WTC11 (cell line): ENCODE data around the gene STXBP3. TPM values are rescaled to one million over a fixed set of nuclear protein-coding genes. Genes with fewer than 3 reads are reported as not detected.

ENCODE experiments used
- ARID4B ChIP-seq: sonication (generic); formaldehyde crosslinking; IDR thresholded peaks from 2 replicates; pipeline ENCODE4 v1.8.0; 2023; ENCODE audit warnings: missing genetic modification reagents, mild to moderate bottlenecking, borderline replicate concordance
- CBFB ChIP-seq: sonication (generic); formaldehyde crosslinking; IDR thresholded peaks from 2 replicates; pipeline ENCODE4 v1.8.1; 2022; ENCODE audit warnings: mild to moderate bottlenecking, low read depth, missing genetic modification reagents
- EMX1 ChIP-seq: fragments of 250-450 bp; sonication (Bioruptor Pico); IDR thresholded peaks from 2 replicates; pipeline ENCODE4 v1.8.0; 2021; ENCODE audit warnings: mild to moderate bottlenecking
- ERG ChIP-seq: fragments of 250-450 bp; sonication (Bioruptor Pico); IDR thresholded peaks from 2 replicates; pipeline ENCODE4 v1.8.0; 2021; ENCODE audit warnings: mild to moderate bottlenecking
- ESRRA ChIP-seq: sonication (generic); formaldehyde crosslinking; IDR thresholded peaks from 2 replicates; pipeline ENCODE4 v1.8.1; 2022; ENCODE audit warnings: mild to moderate bottlenecking, missing genetic modification reagents, borderline replicate concordance
- FOXK1 ChIP-seq: sonication (generic); formaldehyde crosslinking; IDR thresholded peaks from 2 replicates; pipeline ENCODE4 v1.8.0; 2022; ENCODE audit warnings: mild to moderate bottlenecking, moderate library complexity, missing genetic modification reagents
- GRHL2 ChIP-seq: fragments of 250-450 bp; sonication (Bioruptor Pico); IDR thresholded peaks from 2 replicates; pipeline ENCODE4 v1.8.0; 2022; ENCODE audit warnings: mild to moderate bottlenecking, moderate library complexity; ENCODE audit not compliant: insufficient replicate concordance, severe bottlenecking
- IRF2 ChIP-seq: sonication (generic); formaldehyde crosslinking; IDR thresholded peaks from 2 replicates; pipeline ENCODE4 v1.8.0; 2022; ENCODE audit warnings: low read depth, missing genetic modification reagents, borderline replicate concordance
- KAT7 ChIP-seq: sonication (generic); formaldehyde crosslinking; IDR thresholded peaks from 2 replicates; pipeline ENCODE4 v1.8.1; 2023; ENCODE audit warnings: missing genetic modification reagents, mild to moderate bottlenecking, borderline replicate concordance
- NFE2L1 ChIP-seq: sonication (generic); formaldehyde crosslinking; IDR thresholded peaks from 2 replicates; pipeline ENCODE4 v1.8.1; 2023; ENCODE audit warnings: missing genetic modification reagents
- NR2C2 ChIP-seq: sonication (generic); formaldehyde crosslinking; IDR thresholded peaks from 2 replicates; pipeline ENCODE4 v1.8.0; 2022; ENCODE audit warnings: mild to moderate bottlenecking, missing genetic modification reagents
- NR3C1 ChIP-seq: sonication (generic); formaldehyde crosslinking; conservative IDR thresholded peaks from 2 replicates; pipeline ENCODE4 v1.8.1; 2023; ENCODE audit warnings: low read depth, mild to moderate bottlenecking, missing genetic modification reagents
- RORB ChIP-seq: fragments of 250-450 bp; sonication (Bioruptor Pico); IDR thresholded peaks from 2 replicates; pipeline ENCODE4 v1.9.0; 2021; ENCODE audit warnings: mild to moderate bottlenecking
- SMAD4 ChIP-seq: sonication (generic); formaldehyde crosslinking; IDR thresholded peaks from 2 replicates; pipeline ENCODE4 v1.8.0; 2022; ENCODE audit warnings: mild to moderate bottlenecking, missing genetic modification reagents
- STAT6 ChIP-seq: sonication (generic); formaldehyde crosslinking; conservative IDR thresholded peaks from 2 replicates; pipeline ENCODE4 v1.8.1; 2023; ENCODE audit warnings: mild to moderate bottlenecking, low read depth, missing genetic modification reagents, moderate library complexity
- TEAD4 ChIP-seq: sonication (generic); formaldehyde crosslinking; IDR thresholded peaks from 2 replicates; pipeline ENCODE4 v1.8.0; 2022; ENCODE audit warnings: mild to moderate bottlenecking, missing genetic modification reagents
- USF1 ChIP-seq: sonication (generic); formaldehyde crosslinking; IDR thresholded peaks from 2 replicates; pipeline ENCODE4 v1.8.0; 2022; ENCODE audit warnings: mild to moderate bottlenecking, missing genetic modification reagents
- ZNF263 ChIP-seq: sonication (generic); formaldehyde crosslinking; IDR thresholded peaks from 2 replicates; pipeline ENCODE4 v1.8.1; 2022; ENCODE audit warnings: low read depth, mild to moderate bottlenecking, moderate library complexity, missing genetic modification reagents
- ZNF317 ChIP-seq: sonication (generic); formaldehyde crosslinking; IDR thresholded peaks from 2 replicates; pipeline ENCODE4 v1.8.1; 2023; ENCODE audit warnings: low read depth, mild to moderate bottlenecking, moderate library complexity, missing genetic modification reagents, borderline replicate concordance
- ZNF396 ChIP-seq: fragments of 250-450 bp; sonication (Bioruptor Pico); IDR thresholded peaks from 2 replicates; pipeline ENCODE4 v1.8.0; 2021; ENCODE audit warnings: mild to moderate bottlenecking, moderate library complexity, borderline replicate concordance
- total RNA-seq: library from RNA; stranded (reverse); gene quantifications from 3 replicates; pipeline ENCODE4 v1.2.3, GENCODE V29; 2021
- TF ChIP-seq, protein P1 (sequence below): sonication (generic); formaldehyde crosslinking; IDR thresholded peaks from 2 replicates; pipeline ENCODE4 v1.8.1; 2023; ENCODE audit warnings: mild to moderate bottlenecking, missing genetic modification reagents, moderate library complexity
- TF ChIP-seq, protein P2 (sequence below): sonication (generic); formaldehyde crosslinking; IDR thresholded peaks from 2 replicates; pipeline ENCODE4 v1.8.1; 2023; ENCODE audit warnings: mild to moderate bottlenecking, missing genetic modification reagents, borderline replicate concordance
- TF ChIP-seq, protein P3 (sequence below): fragments of 200-600 bp; IDR thresholded peaks from 2 replicates; pipeline ENCODE4 v1.8.0; 2022; ENCODE audit warnings: antibody characterized with exemption

Gene STXBP3
- total RNA-seq, 1 experiment from 2014 or later = 26.1 TPM

DNA sequence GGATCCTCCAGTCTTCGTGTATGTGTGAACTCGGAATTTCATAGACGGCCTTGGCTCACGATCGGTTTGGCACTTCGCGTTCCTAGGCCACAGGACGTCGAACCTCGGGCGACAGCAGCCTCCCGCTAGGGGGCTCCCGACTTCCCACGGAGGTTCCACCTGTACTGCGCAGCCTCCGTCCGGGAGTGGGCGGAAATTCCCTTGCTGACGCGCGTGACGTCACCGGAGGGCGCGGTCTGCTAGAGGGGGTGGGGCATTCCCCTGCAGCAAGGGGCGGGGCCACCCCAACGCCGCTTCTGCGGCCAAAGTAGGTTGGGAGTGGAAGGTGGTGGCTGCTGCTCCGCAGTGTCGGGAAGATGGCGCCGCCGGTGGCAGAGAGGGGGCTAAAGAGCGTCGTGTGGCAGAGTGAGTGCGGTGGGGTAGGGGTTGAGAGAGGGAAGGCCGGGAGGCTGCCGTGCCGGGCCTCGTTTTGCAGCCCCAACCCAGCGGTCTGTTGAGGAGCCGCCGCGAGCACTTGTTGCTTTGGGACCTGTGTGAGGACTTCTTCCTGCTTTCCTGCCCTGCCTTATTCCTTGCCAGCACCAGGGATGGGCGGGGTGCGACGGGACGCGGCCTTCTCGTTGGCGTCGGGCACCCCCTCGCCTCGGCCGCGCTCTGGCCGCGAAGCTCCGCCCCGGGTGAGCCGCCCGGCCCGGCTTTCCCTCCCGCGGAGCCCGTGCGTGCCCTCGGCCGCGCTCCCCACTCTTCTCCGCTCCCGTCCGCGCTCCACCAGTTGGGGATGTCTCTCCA, at the start of gene STXBP3 (continued):
- TF ChIP-seq ARID4B (CRISPR knock-in tag) (peak; percentile 87), ERG (CRISPR knock-in tag) (no peak), NFE2L1 (CRISPR knock-in tag) (peak; percentile 72), NR3C1 (no peak), ZNF396 (CRISPR knock-in tag) (no peak), NR2C2 (no peak), TEAD4 (CRISPR knock-in tag) (no peak), KAT7 (CRISPR knock-in tag) (peak; percentile 76; the same call in 1 of the 2 replicates), RORB (CRISPR knock-in tag) (no peak), FOXK1 (CRISPR knock-in tag) (peak; percentile 52; the same call in 1 of the 2 replicates), USF1 (CRISPR knock-in tag) (peak; percentile 54; the same call in 1 of the 2 replicates), IRF2 (CRISPR knock-in tag) (no peak), SMAD4 (CRISPR knock-in tag) (no peak), STAT6 (CRISPR knock-in tag) (no peak), CBFB (CRISPR knock-in tag) (no peak), EMX1 (no peak), ZNF317 (CRISPR knock-in tag) (no peak), ESRRA (CRISPR knock-in tag) (no peak), GRHL2 (CRISPR knock-in tag) (no peak), ZNF263 (CRISPR knock-in tag) (no peak)
- TF ChIP-seq, protein P1, sequence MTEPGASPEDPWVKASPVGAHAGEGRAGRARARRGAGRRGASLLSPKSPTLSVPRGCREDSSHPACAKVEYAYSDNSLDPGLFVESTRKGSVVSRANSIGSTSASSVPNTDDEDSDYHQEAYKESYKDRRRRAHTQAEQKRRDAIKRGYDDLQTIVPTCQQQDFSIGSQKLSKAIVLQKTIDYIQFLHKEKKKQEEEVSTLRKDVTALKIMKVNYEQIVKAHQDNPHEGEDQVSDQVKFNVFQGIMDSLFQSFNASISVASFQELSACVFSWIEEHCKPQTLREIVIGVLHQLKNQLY = no peak
- TF ChIP-seq, protein P2, sequence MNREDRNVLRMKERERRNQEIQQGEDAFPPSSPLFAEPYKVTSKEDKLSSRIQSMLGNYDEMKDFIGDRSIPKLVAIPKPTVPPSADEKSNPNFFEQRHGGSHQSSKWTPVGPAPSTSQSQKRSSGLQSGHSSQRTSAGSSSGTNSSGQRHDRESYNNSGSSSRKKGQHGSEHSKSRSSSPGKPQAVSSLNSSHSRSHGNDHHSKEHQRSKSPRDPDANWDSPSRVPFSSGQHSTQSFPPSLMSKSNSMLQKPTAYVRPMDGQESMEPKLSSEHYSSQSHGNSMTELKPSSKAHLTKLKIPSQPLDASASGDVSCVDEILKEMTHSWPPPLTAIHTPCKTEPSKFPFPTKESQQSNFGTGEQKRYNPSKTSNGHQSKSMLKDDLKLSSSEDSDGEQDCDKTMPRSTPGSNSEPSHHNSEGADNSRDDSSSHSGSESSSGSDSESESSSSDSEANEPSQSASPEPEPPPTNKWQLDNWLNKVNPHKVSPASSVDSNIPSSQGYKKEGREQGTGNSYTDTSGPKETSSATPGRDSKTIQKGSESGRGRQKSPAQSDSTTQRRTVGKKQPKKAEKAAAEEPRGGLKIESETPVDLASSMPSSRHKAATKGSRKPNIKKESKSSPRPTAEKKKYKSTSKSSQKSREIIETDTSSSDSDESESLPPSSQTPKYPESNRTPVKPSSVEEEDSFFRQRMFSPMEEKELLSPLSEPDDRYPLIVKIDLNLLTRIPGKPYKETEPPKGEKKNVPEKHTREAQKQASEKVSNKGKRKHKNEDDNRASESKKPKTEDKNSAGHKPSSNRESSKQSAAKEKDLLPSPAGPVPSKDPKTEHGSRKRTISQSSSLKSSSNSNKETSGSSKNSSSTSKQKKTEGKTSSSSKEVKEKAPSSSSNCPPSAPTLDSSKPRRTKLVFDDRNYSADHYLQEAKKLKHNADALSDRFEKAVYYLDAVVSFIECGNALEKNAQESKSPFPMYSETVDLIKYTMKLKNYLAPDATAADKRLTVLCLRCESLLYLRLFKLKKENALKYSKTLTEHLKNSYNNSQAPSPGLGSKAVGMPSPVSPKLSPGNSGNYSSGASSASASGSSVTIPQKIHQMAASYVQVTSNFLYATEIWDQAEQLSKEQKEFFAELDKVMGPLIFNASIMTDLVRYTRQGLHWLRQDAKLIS (CRISPR knock-in tag) = no peak
- TF ChIP-seq, protein P3, sequence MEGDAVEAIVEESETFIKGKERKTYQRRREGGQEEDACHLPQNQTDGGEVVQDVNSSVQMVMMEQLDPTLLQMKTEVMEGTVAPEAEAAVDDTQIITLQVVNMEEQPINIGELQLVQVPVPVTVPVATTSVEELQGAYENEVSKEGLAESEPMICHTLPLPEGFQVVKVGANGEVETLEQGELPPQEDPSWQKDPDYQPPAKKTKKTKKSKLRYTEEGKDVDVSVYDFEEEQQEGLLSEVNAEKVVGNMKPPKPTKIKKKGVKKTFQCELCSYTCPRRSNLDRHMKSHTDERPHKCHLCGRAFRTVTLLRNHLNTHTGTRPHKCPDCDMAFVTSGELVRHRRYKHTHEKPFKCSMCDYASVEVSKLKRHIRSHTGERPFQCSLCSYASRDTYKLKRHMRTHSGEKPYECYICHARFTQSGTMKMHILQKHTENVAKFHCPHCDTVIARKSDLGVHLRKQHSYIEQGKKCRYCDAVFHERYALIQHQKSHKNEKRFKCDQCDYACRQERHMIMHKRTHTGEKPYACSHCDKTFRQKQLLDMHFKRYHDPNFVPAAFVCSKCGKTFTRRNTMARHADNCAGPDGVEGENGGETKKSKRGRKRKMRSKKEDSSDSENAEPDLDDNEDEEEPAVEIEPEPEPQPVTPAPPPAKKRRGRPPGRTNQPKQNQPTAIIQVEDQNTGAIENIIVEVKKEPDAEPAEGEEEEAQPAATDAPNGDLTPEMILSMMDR = peak; percentile 67
